COLO829 (cell line): Measurements from ENCODE around the gene SLCO1B3.
"Not testable (repeated sequence)": the region's sequence is repeated elsewhere in the genome, so short reads cannot be mapped to it uniquely, and the experiment has no call there.

Experiments used
- DNase-seq: peaks from one replicate; pipeline ENCODE4 v3.0.0; 2012; ENCODE audit warnings: low spot score

The SLCO1B3 gene

GRCh38 chr12:20810487-20810886 is at the start of gene SLCO1B3:
TSS of gene SLCO1B3 (plus strand) at chr12:20810705. CDS start at chr12:20815739, 5,034 bp downstream.
- no peak for DNase-seq

GRCh38 chr12:20777420-20777819 is 33.1 kb upstream of the SLCO1B3 start:
- no peak for DNase-seq

GRCh38 chr12:20778969-20779368 is 31.5 kb upstream of the SLCO1B3 start:
- DNase-seq = no peak

- DNase-seq = not testable (repeated sequence)
Observed at GRCh38 chr12:20779971-20780370, 30.5 kb upstream of the SLCO1B3 start.

- not testable (repeated sequence) for DNase-seq
Observed at GRCh38 chr12:20783796-20784357, 26.6 kb upstream of the SLCO1B3 start.

- no peak for DNase-seq
Observed at GRCh38 chr12:20792971-20793370, 17.5 kb upstream of the SLCO1B3 start.

- DNase-seq = peak; percentile 3
Observed at GRCh38 chr12:20798554-20798953, 12.0 kb upstream of the SLCO1B3 start.

- no peak for DNase-seq
Observed at GRCh38 chr12:20800160-20800559, 10.3 kb upstream of the SLCO1B3 start.

- no peak for DNase-seq
Observed at GRCh38 chr12:20801035-20801434, 9.5 kb upstream of the SLCO1B3 start.

- no peak for DNase-seq
Observed at GRCh38 chr12:20805921-20806320, 4.6 kb upstream of the SLCO1B3 start.

- no peak for DNase-seq
Observed at GRCh38 chr12:20807192-20808080, 3.1 kb upstream of the SLCO1B3 start.

- no peak for DNase-seq
Observed at GRCh38 chr12:20808521-20808920, 2.0 kb upstream of the SLCO1B3 start.

GRCh38 chr12:20815574-20815973 is 5.1 kb downstream of the SLCO1B3 start:
- DNase-seq = no peak

- DNase-seq = no peak
Observed at GRCh38 chr12:20822415-20822814, 11.9 kb downstream of the SLCO1B3 start.

GRCh38 chr12:20822925-20823324 is 12.4 kb downstream of the SLCO1B3 start:
- no peak for DNase-seq

- no peak for DNase-seq
Observed at GRCh38 chr12:20829919-20830318, 19.4 kb downstream of the SLCO1B3 start.

- no peak for DNase-seq
Observed at GRCh38 chr12:20830456-20830855, 20.0 kb downstream of the SLCO1B3 start.

- DNase-seq = peak; percentile 26
Observed at GRCh38 chr12:20832911-20833310, 22.4 kb downstream of the SLCO1B3 start.

- DNase-seq = no peak
Observed at GRCh38 chr12:20852649-20853048, 42.1 kb downstream of the SLCO1B3 start.

GRCh38 chr12:20863056-20863455 is 52.6 kb downstream of the SLCO1B3 start:
- DNase-seq = no peak

GRCh38 chr12:20865873-20866272 is 55.4 kb downstream of the SLCO1B3 start:
- no peak for DNase-seq

- no peak for DNase-seq
Observed at GRCh38 chr12:20868277-20868676, 57.8 kb downstream of the SLCO1B3 start.

- no peak for DNase-seq
Observed at GRCh38 chr12:20883288-20883687, 72.8 kb downstream of the SLCO1B3 start.

GRCh38 chr12:20885116-20885515 is 74.6 kb downstream of the SLCO1B3 start:
- DNase-seq = no peak
